CD4-positive, CD25-positive, alpha-beta regulatory T cell (primary cell): ENCODE results near the gene SNX32. TPM values are rescaled to one million over a fixed set of nuclear protein-coding genes. Genes with fewer than 3 reads are reported as not detected.

ENCODE experiments used
- ATAC-seq, 2 donors: fragments of 150-1000 bp; cut with Tn5 transposase; one replicate each; pipeline ENCODE4 v1.10.0; 2021; ENCODE audit warnings: low read depth in 2 of 2, moderate number of reproducible peaks in 2 of 2, moderate library complexity in 1 of 2
- DNase-seq, 3 donors: peaks; one replicate each; pipeline versions ENCODE4 v3.0.0 to v3.0.0-alpha.2; 2012 to 2022; ENCODE audit warnings: mixed read lengths in 1 of 3
- H3K27ac ChIP-seq: one replicate; pipeline ENCODE4 v1.7.0; 2013; ENCODE audit warnings: mild to moderate bottlenecking, low read length; ENCODE audit not compliant: insufficient read depth, poor library complexity, severe bottlenecking
- H3K27me3 ChIP-seq: one replicate; pipeline ENCODE4 v1.7.0; 2013; ENCODE audit warnings: low read length; ENCODE audit not compliant: control insufficient read depth, insufficient read depth
- H3K36me3 ChIP-seq: one replicate; pipeline ENCODE4 v1.7.0; 2013; ENCODE audit warnings: mild to moderate bottlenecking, low read length, moderate library complexity; ENCODE audit not compliant: control insufficient read depth, insufficient read depth
- H3K4me1 ChIP-seq: 2 replicates; pipeline ENCODE4 v1.7.0; 2013; ENCODE audit warnings: mild to moderate bottlenecking, low read length; ENCODE audit not compliant: insufficient read depth, control insufficient read depth, poor library complexity, severe bottlenecking
- H3K4me3 ChIP-seq: one replicate; pipeline ENCODE4 v1.7.0; 2013; ENCODE audit warnings: low read depth, mild to moderate bottlenecking, low read length, moderate library complexity
- H3K9me3 ChIP-seq, 2 experiments: 1 replicate in 1 of 2; 2 replicates in 1 of 2; pipeline ENCODE4 v1.7.0; 2013; ENCODE audit warnings: low read length in 2 of 2, mild to moderate bottlenecking in 1 of 2, moderate library complexity in 1 of 2; ENCODE audit not compliant: control insufficient read depth in 2 of 2
- H3K27ac Mint-ChIP-seq, 3 donors: one replicate each; pipeline ENCODE4 v1.8.0; 2020 to 2022; ENCODE audit warnings: mild to moderate bottlenecking in 3 of 3, mixed read lengths in 3 of 3, moderate library complexity in 2 of 3
- H3K27me3 Mint-ChIP-seq: one replicate; pipeline ENCODE4 v1.8.0; 2022; ENCODE audit warnings: mild to moderate bottlenecking, mixed read lengths
- H3K36me3 Mint-ChIP-seq: one replicate; pipeline ENCODE4 v1.8.0; 2020; ENCODE audit warnings: mixed read lengths
- H3K4me1 Mint-ChIP-seq, 4 donors: one replicate each; pipeline ENCODE4 v1.8.0; 2020 to 2022; ENCODE audit warnings: mixed read lengths in 4 of 4, mild to moderate bottlenecking in 1 of 4
- H3K4me3 Mint-ChIP-seq, 4 donors: one replicate each; pipeline ENCODE4 v1.8.0; 2020 to 2022; ENCODE audit warnings: mild to moderate bottlenecking in 4 of 4, mixed read lengths in 4 of 4, moderate library complexity in 3 of 4
- H3K9me3 Mint-ChIP-seq, 7 donors: one replicate each; pipeline ENCODE4 v1.8.0; 2020 to 2022; ENCODE audit warnings: mixed read lengths in 7 of 7, mild to moderate bottlenecking in 3 of 7, moderate library complexity in 2 of 7
- polyA plus RNA-seq, 4 donors: library from polyadenylated mRNA; unstranded; fragments of 300-500 nt; fragmentation: Illumina TruSeq; gene quantifications; one replicate each; pipeline ENCODE4 v1.2.3, GENCODE V29; 2021
- total RNA-seq: library from RNA; stranded (reverse); gene quantifications from one replicate; pipeline ENCODE4 v1.2.3, GENCODE V29; 2022

The SNX32 gene
- total and polyA plus RNA-seq, 5 donors from 2014 or later = 0.32 to 1.3 (median 0.44) TPM

DNA sequence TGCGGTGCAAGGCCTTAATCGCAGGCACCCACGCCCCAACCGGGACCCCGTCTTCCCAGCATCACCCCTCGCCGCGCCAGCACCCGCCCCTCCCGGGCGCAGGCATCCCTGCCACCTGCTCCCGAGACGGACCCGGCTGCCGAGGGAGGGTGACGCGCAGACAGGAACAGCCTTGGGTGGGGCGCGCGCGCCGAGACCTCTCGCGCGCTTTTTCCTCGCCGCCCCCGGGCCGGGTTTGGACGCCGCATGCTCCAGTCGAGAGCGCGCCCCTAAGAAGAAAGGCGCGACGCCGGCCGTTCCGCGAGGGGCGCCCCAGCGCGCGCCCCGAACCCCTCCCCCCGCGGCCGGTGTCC is 23.7 kb downstream of the SNX32 start:
- Histone ChIP-seq H3K4me3 (peak overlapping the region; percentile 90), H3K27ac (peak overlapping the region; percentile 95), H3K9me3 (no peaks in the 10 kb centered on the region), H3K4me1 (peaks cover 73% of the 10 kb centered on the region), H3K27me3 (no peaks in the 10 kb centered on the region), H3K36me3 (peaks cover 43% of the 10 kb centered on the region)
- peaks cover 31% of the 10 kb centered on the region for H3K36me3 Mint-ChIP-seq
- peaks cover 7% of the 10 kb centered on the region for H3K27me3 Mint-ChIP-seq
- DNase-seq (peak; percentile 48 to 71 (median 70)), ATAC-seq (no peak)
- H3K4me1 Mint-ChIP-seq = peaks cover 3 to 64% (median 41%) of the 10 kb centered on the region in 4 donors
- H3K27ac Mint-ChIP-seq = peak overlapping the region in 1 of 3 donors; percentile 9
- peaks cover 0 to 2% (median 0%) of the 10 kb centered on the region in 7 donors for H3K9me3 Mint-ChIP-seq
- H3K4me3 Mint-ChIP-seq = peak overlapping the region; percentile 88 to 97 (median 94)

DNA sequence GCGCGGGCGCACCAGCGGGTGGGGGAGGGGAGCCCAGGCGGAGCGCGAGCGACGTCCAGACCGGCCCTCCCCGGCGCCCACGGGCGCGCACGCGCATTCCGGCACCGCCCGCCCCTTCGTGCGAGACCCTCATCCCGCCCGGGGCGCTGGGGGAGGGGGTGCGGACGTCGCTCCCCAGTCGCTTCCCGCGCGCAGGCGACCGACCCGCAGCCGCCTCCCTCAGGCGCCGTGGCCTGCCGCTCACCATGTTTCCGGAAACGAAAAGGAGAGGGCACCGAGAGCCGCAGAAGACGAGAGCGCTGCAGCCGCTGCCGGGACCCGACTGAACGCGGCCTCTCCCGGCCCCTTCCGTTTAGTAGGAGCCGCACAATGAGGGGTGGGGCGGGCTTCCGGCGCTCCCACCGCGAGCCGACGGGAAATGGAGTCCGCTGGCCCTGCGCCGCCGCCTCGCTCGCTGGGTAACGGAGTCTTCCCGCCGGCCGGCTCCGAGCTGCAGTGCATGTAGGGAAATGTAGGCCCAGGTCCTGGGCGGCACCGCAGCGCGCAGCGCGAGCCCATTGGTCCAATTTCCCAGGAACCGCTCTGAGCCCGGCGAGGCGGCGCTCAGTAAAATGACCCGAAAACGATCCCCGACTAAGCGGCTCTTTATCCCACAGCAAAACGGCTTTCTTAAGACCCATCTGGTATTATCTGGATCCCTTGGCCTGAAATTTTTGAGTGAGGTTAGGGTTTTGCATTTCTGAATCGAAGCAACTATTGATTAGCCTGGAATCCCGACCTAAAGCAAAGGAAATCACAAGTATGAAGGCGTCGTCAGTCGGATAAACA is 24.3 kb downstream of the SNX32 start, which contains the start of gene CFL1:
TSS of gene CFL1 (minus strand) at position 328 of the 828 bp plus-strand sequence. CDS start at position 247, 81 bp downstream.
- ATAC-seq = peak; percentile 73 to 78
- Mint-ChIP-seq H3K9me3 (peaks cover 0 to 2% (median 0%) of the 10 kb centered on the region in 7 donors), H3K27me3 (peaks cover 7% of the 10 kb centered on the region), H3K4me1 (peaks cover 3 to 67% (median 44%) of the 10 kb centered on the region in 4 donors), H3K27ac (peak within 1 kb of the TSS; percentile 86 to 98 (median 96)), H3K4me3 (peak within 1 kb of the TSS; percentile 94 to 99 (median 96)), H3K36me3 (peaks cover 34% of the 10 kb centered on the region)
- no peaks in the 10 kb centered on the region for H3K9me3 ChIP-seq
- peak; percentile 96 to 99 (median 97) for DNase-seq
- H3K4me1 ChIP-seq = peaks cover 74% of the 10 kb centered on the region
- H3K27ac ChIP-seq = peak within 1 kb of the TSS; percentile 95
- H3K4me3 ChIP-seq = peak within 1 kb of the TSS; percentile 95
- H3K36me3 ChIP-seq = peaks cover 43% of the 10 kb centered on the region
- H3K27me3 ChIP-seq = no peaks in the 10 kb centered on the region

DNA sequence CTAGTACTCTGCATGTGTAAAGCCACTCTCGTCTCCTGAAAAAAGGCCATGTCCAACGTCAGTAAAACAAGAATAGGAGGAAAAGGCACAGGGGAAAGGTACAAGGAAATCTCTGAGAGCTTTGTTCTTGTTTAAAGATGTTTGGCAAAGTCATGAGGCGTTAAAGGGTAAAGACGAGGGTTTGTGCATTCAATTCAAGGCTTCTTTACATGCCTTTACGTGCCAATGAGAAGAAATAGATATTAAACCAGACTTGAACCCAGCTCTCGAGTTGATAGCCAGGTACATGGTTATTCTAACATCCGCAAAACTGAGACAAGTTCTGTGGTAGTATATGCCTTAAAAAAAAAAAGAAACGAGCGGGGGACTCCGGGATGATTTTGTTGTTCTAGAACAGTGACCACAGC is 24.9 kb downstream of the SNX32 start:
- H3K36me3 Mint-ChIP-seq = peaks cover 28% of the 10 kb centered on the region
- DNase-seq = peak in 1 of 3 donors; percentile 57
- H3K4me1 ChIP-seq = peaks cover 71% of the 10 kb centered on the region
- peak overlapping the region; percentile 95 for H3K27ac ChIP-seq
- H3K9me3 Mint-ChIP-seq = peaks cover 0 to 2% (median 0%) of the 10 kb centered on the region in 7 donors
- ATAC-seq = no peak
- H3K4me3 ChIP-seq = peak overlapping the region; percentile 95
- H3K4me3 Mint-ChIP-seq = peak overlapping the region; percentile 94 to 99 (median 96)
- H3K27me3 Mint-ChIP-seq = peaks cover 7% of the 10 kb centered on the region
- no peaks in the 10 kb centered on the region for H3K27me3 ChIP-seq
- H3K4me1 Mint-ChIP-seq = peaks cover 3 to 62% (median 42%) of the 10 kb centered on the region in 4 donors
- H3K9me3 ChIP-seq = no peaks in the 10 kb centered on the region
- peak overlapping the region; percentile 86 to 98 (median 96) for H3K27ac Mint-ChIP-seq
- peaks cover 42% of the 10 kb centered on the region for H3K36me3 ChIP-seq

DNA sequence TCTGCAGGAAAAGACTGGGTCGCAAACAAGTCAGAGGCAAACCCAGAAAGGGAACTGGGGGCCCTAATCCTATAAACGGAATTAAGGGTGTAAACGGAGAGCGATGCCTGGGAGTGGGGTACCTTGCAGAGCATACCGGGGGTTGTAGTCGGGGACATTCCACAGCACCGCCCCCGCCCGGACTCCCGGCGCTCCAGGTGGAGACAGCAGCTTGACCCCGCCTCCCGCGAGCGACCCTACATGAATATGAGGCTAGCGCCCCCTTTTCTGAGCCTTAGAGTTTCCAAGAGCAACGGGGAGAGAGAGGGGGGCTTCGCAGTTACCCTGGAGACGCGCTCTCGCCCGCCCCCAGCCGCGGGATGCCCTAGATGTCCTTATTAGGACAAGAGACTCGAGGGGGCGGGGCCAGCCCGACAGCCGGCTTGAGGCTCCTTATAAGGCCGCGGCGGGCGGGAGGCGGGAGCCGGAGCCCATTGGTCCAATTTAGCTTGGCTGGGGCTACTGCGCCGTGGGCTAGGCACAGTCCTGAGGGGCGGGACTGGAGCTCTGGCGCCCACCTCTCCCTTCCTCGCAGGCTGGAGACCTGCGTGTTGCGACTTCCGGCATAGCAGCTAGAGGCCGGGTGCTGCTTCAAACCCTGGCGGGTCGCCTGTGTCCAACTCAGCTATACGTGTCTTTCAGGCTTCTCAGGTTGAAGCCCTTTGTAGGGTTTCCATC is 25.5 kb downstream of the SNX32 start:
- Histone ChIP-seq H3K27me3 (no peaks in the 10 kb centered on the region), H3K9me3 (no peaks in the 10 kb centered on the region), H3K27ac (peak overlapping the region; percentile 95), H3K4me3 (peak overlapping the region; percentile 95), H3K4me1 (peaks cover 68% of the 10 kb centered on the region), H3K36me3 (peaks cover 42% of the 10 kb centered on the region)
- peaks cover 7% of the 10 kb centered on the region for H3K27me3 Mint-ChIP-seq
- H3K4me3 Mint-ChIP-seq = peak overlapping the region; percentile 94 to 99 (median 96)
- peaks cover 3 to 56% (median 39%) of the 10 kb centered on the region in 4 donors for H3K4me1 Mint-ChIP-seq
- H3K9me3 Mint-ChIP-seq = peaks cover 0 to 2% (median 0%) of the 10 kb centered on the region in 7 donors
- peak; percentile 52 to 59 for ATAC-seq
- peak overlapping the region; percentile 96 to 99 (median 98) for H3K27ac Mint-ChIP-seq
- peak; percentile 93 to 100 (median 96) for DNase-seq
- peaks cover 23% of the 10 kb centered on the region for H3K36me3 Mint-ChIP-seq

DNA sequence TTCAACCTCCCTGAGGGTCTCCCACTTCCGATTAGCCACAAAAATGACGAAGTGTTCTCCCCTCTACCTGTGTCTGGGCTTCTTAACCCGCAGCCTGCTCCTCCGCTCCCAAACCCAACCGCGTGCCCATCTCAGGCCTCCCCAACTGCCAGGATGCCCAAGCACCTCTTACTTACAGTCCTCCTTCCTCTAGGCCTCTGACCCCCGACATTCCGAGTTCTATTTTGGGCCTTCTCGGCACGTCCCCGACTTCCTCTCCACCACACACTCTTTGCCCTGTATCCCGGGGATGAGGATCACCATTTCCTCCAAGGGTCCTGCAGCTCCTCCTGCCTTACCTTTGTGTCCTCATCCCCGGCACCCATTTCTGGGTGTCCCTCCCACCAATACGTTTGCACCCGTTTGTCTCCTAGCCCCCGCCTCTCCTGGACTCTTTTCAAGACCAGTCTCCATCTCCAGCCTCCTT is 26.1 kb downstream of the SNX32 start:
- ATAC-seq = no peak
- Histone ChIP-seq H3K27me3 (no peaks in the 10 kb centered on the region), H3K27ac (peak overlapping the region; percentile 95), H3K9me3 (no peaks in the 10 kb centered on the region), H3K36me3 (peaks cover 42% of the 10 kb centered on the region), H3K4me1 (peaks cover 62% of the 10 kb centered on the region), H3K4me3 (peak overlapping the region; percentile 95)
- Mint-ChIP-seq H3K27ac (peak overlapping the region; percentile 96 to 99 (median 98)), H3K27me3 (peaks cover 7% of the 10 kb centered on the region), H3K36me3 (peaks cover 17% of the 10 kb centered on the region), H3K4me1 (peaks cover 3 to 50% (median 35%) of the 10 kb centered on the region in 4 donors), H3K9me3 (no peaks in the 10 kb centered on the region), H3K4me3 (peak overlapping the region; percentile 94 to 99 (median 96))
- no peak for DNase-seq

GRCh38 chr11:65860278-65861164 is 26.8 kb downstream of the SNX32 start, which contains the start of gene MUS81:
TSS of gene MUS81 (plus strand) at chr11:65860433. CDS start at chr11:65860754, 321 bp downstream.
- Histone ChIP-seq H3K9me3 (no peaks in the 10 kb centered on the region), H3K4me3 (peak within 1 kb of the TSS; percentile 95), H3K27me3 (no peaks in the 10 kb centered on the region), H3K36me3 (peaks cover 42% of the 10 kb centered on the region), H3K4me1 (peaks cover 55% of the 10 kb centered on the region), H3K27ac (peak within 1 kb of the TSS; percentile 95)
- peaks cover 7% of the 10 kb centered on the region for H3K27me3 Mint-ChIP-seq
- no peaks in the 10 kb centered on the region for H3K9me3 Mint-ChIP-seq
- ATAC-seq (peak; percentile 46 to 47), DNase-seq (peak; percentile 90 to 98 (median 94))
- peaks cover 19% of the 10 kb centered on the region for H3K36me3 Mint-ChIP-seq
- peak within 1 kb of the TSS; percentile 96 to 99 (median 98) for H3K27ac Mint-ChIP-seq
- H3K4me3 Mint-ChIP-seq = peak within 1 kb of the TSS; percentile 94 to 99 (median 96)
- peaks cover 3 to 45% (median 34%) of the 10 kb centered on the region in 4 donors for H3K4me1 Mint-ChIP-seq
